Prostate gland (tissue), 2 donors: ENCODE data around the gene FAXC.

Experiments
- CTCF ChIP-seq, 4 experiments: fragments of 200-600 bp in 2 of 4; fragments of 450-650 bp in 2 of 4; sonication (generic) in 2 of 4; IDR thresholded peaks; 1 replicate in 3 of 4; 2 replicates in 1 of 4; pipeline ENCODE4 v1.5.1; 2016 to 2019; ENCODE audit warnings: antibody characterized with exemption in 4 of 4, mild to moderate bottlenecking in 2 of 4, moderate library complexity in 2 of 4
- POLR2AphosphoS5 ChIP-seq: sonication (generic); formaldehyde crosslinking; IDR thresholded peaks from one replicate; pipeline ENCODE4 v1.6.1; 2017; ENCODE audit warnings: antibody characterized with exemption

GRCh38 chr6:99362678-99363268 is 13.3 kb upstream of the FAXC start:
- TF ChIP-seq POLR2AphosphoS5: no peak
- no peak for TF ChIP-seq CTCF (IDR thresholded peaks at IDR 0.05)
